CD4-positive, alpha-beta T cell treated with Interleukin-17A for 1 hour (primary cell): ENCODE results near the gene KCNA10.

ENCODE experiments used
- DNase-seq: peaks from one replicate; pipeline ENCODE4 v3.0.0-alpha.2; 2020

Gene KCNA10

GRCh38 chr1:110477041-110477440 is 41.9 kb downstream of the KCNA10 start:
- DNase-seq = no peak

GRCh38 chr1:110476028-110476765 is 42.8 kb downstream of the KCNA10 start:
- DNase-seq = no peak

GRCh38 chr1:110475362-110476027 is 43.5 kb downstream of the KCNA10 start:
- no peak for DNase-seq

- no peak for DNase-seq
These were observed 44.5 kb downstream of the KCNA10 start for GRCh38 chr1:110474444-110474843.

- no peak for DNase-seq
These were observed 46.4 kb downstream of the KCNA10 start for GRCh38 chr1:110472546-110472945.

GRCh38 chr1:110471131-110471530 is 47.8 kb downstream of the KCNA10 start:
- no peak for DNase-seq
